ENCODE results near the gene TRPM3.

TRPM3 gene

GRCh38 chr9:70696694-70697335 lies 424.6 kb downstream of the TRPM3 start:
- H3K4me1 Mint-ChIP-seq, result peaks cover 17% of the 10 kb centered on the region
- no peaks in the 10 kb centered on the region for H3K9me3 Mint-ChIP-seq
- no peak for DNase-seq
- H3K27me3 Mint-ChIP-seq (ENCODE audit: low read depth, poor library complexity), result peaks cover 3% of the 10 kb centered on the region
- no peak for TF ChIP-seq CTCF (IDR thresholded peaks at IDR 0.05)
- H3K36me3 Mint-ChIP-seq (ENCODE audit: low read depth), result no peaks in the 10 kb centered on the region
- H3K27ac Mint-ChIP-seq, result no peak overlapping the region
- H3K4me3 Mint-ChIP-seq, result no peak overlapping the region

- peaks cover 17% of the 10 kb centered on the region for H3K4me1 Mint-ChIP-seq
- no peak for TF ChIP-seq CTCF (IDR thresholded peaks at IDR 0.05)
- no peak overlapping the region for H3K4me3 Mint-ChIP-seq
- no peaks in the 10 kb centered on the region for H3K9me3 Mint-ChIP-seq
- no peaks in the 10 kb centered on the region for H3K36me3 Mint-ChIP-seq (ENCODE audit: low read depth)
- no peak overlapping the region for H3K27ac Mint-ChIP-seq
- H3K27me3 Mint-ChIP-seq (ENCODE audit: low read depth, poor library complexity), result no peaks in the 10 kb centered on the region
- no peak for DNase-seq
These were observed 426.7 kb downstream of the TRPM3 start for GRCh38 chr9:70694758-70695157.

GRCh38 chr9:70693186-70693585 lies 428.2 kb downstream of the TRPM3 start:
- H3K9me3 Mint-ChIP-seq, result no peaks in the 10 kb centered on the region
- no peak overlapping the region for H3K4me3 Mint-ChIP-seq
- no peak for DNase-seq
- H3K4me1 Mint-ChIP-seq, result peaks cover 8% of the 10 kb centered on the region
- H3K27ac Mint-ChIP-seq, result no peak overlapping the region
- H3K27me3 Mint-ChIP-seq (ENCODE audit: low read depth, poor library complexity), result no peaks in the 10 kb centered on the region
- no peak for TF ChIP-seq CTCF (IDR thresholded peaks at IDR 0.05)
- H3K36me3 Mint-ChIP-seq (ENCODE audit: low read depth), result no peaks in the 10 kb centered on the region

- Mint-ChIP-seq H3K4me3 (no peak overlapping the region), H3K9me3 (no peaks in the 10 kb centered on the region), H3K4me1 (peaks cover 8% of the 10 kb centered on the region), H3K36me3 (ENCODE audit: low read depth) (no peaks in the 10 kb centered on the region), H3K27me3 (ENCODE audit: low read depth, poor library complexity) (peaks cover 4% of the 10 kb centered on the region), H3K27ac (no peak overlapping the region)
- no peak for DNase-seq
- no peak for TF ChIP-seq CTCF (IDR thresholded peaks at IDR 0.05)
These were observed 429.0 kb downstream of the TRPM3 start for GRCh38 chr9:70692431-70692830.

GRCh38 chr9:70688704-70689103 lies 432.7 kb downstream of the TRPM3 start:
- Mint-ChIP-seq H3K27ac (no peak overlapping the region), H3K4me3 (no peak overlapping the region), H3K4me1 (peaks cover 2% of the 10 kb centered on the region), H3K27me3 (ENCODE audit: low read depth, poor library complexity) (peaks cover 7% of the 10 kb centered on the region), H3K36me3 (ENCODE audit: low read depth) (no peaks in the 10 kb centered on the region), H3K9me3 (no peaks in the 10 kb centered on the region)
- no peak for TF ChIP-seq CTCF (IDR thresholded peaks at IDR 0.05)
- no peak for DNase-seq

- no peaks in the 10 kb centered on the region for H3K4me1 Mint-ChIP-seq
These were observed 437.6 kb downstream of the TRPM3 start for GRCh38 chr9:70683841-70684240.

More at GRCh38 chr9:70683841-70684240, 437.6 kb downstream of the TRPM3 start:
- no peak for TF ChIP-seq CTCF (IDR thresholded peaks at IDR 0.05)
- Mint-ChIP-seq H3K27me3 (ENCODE audit: low read depth, poor library complexity) (peaks cover 7% of the 10 kb centered on the region), H3K36me3 (ENCODE audit: low read depth) (no peaks in the 10 kb centered on the region), H3K9me3 (no peaks in the 10 kb centered on the region), H3K4me3 (no peak overlapping the region), H3K27ac (no peak overlapping the region)
- no peak for DNase-seq

Data from nephron progenitor cell (in vitro differentiated cells).